Eye (tissue), 1 donor: ENCODE results near the gene TTYH3.
"Not testable (repeated sequence)": the region's sequence is repeated elsewhere in the genome, so short reads cannot be mapped to it uniquely, and the experiment has no call there.

ENCODE experiments used
- DNase-seq: peaks from one replicate; pipeline ENCODE4 v3.0.0-alpha.2; 2015

The TTYH3 gene

DNA sequence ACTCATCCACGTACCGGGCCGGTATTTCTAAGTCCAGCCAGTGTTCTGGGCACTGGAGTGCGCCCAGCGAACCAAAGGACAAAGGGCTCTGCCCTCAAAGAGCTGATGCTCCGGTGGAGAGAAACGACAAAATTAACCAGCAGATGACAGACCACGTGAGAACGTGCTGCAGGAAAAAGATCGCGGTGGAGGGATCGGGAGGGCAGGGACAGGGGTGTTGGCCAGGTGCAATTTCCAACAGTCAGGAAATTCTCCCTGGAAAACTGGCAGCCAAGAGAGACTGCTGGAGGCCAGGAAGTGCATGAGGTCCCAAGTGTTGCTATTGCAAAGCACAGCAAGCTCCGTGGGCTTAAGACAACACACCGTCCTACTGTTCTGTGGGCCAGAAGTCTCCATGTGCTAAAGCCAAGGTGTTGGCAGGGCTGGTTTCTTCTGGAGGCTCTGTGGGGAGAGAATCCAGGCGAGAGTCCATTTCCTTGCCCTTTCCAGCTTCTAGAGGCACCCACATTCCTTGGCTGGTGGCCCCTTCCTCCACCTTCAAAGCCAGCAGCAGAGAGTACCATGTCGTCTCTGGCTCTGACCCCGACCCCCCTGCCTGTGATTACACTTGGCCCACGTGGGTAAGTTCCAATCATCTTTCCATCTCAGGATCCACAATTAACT is 34.9 kb downstream of the TTYH3 start:
- DNase-seq = no peak

- no peak for DNase-seq
Measured at GRCh38 chr7:2667843-2668242, 36.1 kb downstream of the TTYH3 start.

- no peak for DNase-seq
Measured at GRCh38 chr7:2668401-2668800, 36.6 kb downstream of the TTYH3 start.

GRCh38 chr7:2670171-2670570 is 38.4 kb downstream of the TTYH3 start:
- DNase-seq = no peak

GRCh38 chr7:2670720-2671391 is 39.1 kb downstream of the TTYH3 start:
- DNase-seq = peak; percentile 82

DNA sequence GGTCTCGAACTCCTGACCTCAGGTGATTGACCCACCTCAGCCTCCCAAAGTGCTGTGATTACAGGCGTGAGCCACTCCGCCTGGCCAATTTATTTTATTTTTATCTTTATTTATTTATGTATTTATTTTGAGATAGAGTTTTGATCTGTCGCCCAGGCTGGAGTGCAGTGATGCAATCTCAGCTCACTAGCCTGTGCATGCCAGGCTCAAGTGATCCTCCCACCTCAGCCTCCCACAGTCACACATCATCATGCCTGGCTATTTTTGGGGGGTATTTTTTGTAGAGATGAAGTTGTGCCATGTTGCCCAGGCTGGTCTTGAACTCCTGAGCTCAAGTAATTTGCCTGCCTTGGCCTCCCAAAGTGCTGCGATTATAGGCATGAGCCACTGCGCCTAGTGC is 41.4 kb downstream of the TTYH3 start:
- DNase-seq = not testable (repeated sequence)

GRCh38 chr7:2673934-2674333 is 42.1 kb downstream of the TTYH3 start:
- DNase-seq = no peak

GRCh38 chr7:2675256-2675764 is 43.5 kb downstream of the TTYH3 start:
- DNase-seq = no peak

GRCh38 chr7:2676576-2676975 is 44.8 kb downstream of the TTYH3 start:
- DNase-seq = not testable (repeated sequence)

GRCh38 chr7:2678454-2678853 is 46.7 kb downstream of the TTYH3 start:
- DNase-seq = not testable (repeated sequence)

DNA sequence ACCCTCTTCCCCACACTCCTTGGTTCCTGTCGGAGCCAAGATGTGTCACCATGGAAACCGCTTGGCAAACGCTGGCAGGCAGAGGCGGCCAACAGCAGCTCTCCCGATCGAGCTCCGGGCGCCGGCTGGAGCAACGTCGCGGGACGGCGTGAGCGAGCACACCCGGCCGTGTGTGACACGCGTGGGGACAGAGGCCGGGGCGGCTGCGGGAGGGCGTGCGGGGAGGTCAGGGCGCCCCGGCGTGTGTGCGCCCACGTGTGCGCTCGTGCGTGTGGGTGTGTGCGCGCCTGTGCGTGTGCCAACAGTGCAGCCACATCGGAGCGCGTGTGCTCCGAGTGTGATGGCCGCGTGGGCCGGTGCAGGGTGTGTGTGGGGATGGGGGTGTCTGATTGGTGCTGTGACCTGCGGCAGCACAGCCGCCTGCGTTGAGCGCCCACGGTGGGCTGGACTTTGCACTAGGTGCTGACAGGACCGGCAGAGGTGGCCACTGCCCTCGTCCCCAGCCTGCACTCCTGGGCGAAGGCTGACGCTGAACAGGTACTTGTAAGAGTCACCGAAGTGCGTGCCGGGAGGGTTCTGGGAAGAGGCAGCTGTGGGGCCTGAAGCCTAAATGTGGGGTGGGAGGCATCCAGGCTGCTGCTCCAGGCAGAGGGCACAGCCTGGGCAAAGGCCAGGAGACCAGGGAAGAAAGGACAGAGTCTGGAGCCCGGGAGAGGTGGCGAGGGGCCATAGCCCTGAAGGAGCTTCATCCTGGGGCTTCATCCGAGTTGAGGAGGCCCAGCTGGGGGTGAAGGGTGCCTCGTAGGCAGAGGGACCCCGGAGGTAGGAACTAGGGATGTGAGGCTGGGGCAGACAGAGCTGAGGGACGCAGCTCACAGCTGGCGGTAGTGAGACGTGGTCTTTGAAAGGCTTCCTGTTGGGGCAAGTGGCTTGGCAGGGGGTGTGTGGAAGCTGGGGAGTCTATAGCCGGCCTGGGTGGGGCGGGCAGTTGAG is 47.6 kb downstream of the TTYH3 start:
- not testable (repeated sequence) for DNase-seq

- no peak for DNase-seq
Measured at GRCh38 chr7:2680256-2680655, 48.5 kb downstream of the TTYH3 start.

- peak; percentile 84 for DNase-seq
Measured at GRCh38 chr7:2680792-2681490, 49.2 kb downstream of the TTYH3 start.

GRCh38 chr7:2681929-2682799 is 50.4 kb downstream of the TTYH3 start:
- DNase-seq = no peak

- no peak for DNase-seq
Measured at GRCh38 chr7:2684501-2684900, 52.7 kb downstream of the TTYH3 start.

DNA sequence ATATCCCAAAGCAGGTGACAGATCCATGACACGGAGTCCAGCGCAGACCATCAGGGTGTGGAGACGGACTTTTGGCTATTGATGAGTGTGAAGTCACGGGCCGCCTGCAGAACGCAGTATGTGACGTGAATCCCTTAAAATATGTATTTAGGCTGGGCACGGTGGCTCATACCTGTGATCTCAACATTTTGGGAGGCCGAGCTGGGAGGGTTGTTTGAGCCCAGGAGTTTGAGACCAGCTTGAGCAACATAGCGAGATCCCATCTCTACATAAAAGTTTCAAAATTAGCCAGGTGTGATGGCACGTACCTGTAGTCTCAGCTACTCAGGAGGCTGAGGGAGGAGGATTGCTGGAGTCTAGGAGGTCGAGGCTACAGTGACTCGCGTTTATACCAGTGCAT is 54.3 kb downstream of the TTYH3 start:
- no peak for DNase-seq

DNA sequence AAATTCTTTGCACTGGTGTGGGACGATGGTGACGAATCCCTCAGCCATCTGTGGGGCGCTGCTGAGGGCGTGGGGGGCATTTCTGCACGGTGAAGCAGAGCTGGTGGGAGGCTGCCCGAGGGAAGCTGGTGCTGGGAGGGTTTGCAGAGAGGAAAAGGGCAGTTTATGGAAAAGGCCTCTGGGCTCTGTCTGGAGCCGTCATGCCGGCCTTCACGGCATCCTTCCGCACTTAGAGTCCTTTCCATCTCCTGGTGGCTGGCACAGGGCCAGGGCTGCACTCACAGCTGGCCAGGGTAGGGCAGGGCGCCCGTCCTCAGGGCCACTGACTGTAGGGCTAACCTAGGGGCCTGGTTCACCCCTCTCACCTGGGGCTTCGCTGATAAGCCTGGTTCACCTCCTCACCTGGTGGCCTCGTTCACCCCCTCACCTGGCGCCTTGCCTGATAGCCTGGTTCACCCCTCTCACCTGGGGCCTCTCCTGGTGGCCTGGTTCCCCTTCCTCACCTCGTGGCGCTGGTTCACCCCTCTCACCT is 55.6 kb downstream of the TTYH3 start:
- no peak for DNase-seq

DNA sequence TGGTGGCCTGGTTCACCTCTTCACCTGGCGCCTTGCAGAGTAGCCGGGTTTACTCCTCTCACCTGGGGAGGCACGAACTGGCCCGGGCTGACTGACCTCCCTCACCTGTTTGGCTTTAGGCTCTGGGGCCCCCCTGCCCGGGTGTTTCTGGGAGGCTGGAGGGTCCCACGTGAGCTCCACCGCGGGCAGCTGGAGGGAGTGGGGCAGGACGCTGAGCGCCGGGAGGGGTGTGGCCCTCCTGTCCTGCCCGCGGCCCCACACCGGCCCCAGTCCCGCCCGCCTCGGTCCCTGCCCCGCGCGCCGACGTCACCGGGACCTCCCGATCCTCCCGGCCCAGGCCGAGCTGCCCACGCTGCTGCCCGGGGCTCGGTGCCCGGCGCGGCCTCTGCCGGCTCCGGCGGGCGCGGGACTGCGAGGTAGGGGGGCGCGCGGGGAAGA is 56.1 kb downstream of the TTYH3 start, which contains the start of gene AMZ1:
Gene AMZ1 (plus strand): TSS at position 322 of the 438 bp plus-strand sequence. CDS start 12,250 bp downstream, outside the sequence.
- peak; percentile 14 for DNase-seq

DNA sequence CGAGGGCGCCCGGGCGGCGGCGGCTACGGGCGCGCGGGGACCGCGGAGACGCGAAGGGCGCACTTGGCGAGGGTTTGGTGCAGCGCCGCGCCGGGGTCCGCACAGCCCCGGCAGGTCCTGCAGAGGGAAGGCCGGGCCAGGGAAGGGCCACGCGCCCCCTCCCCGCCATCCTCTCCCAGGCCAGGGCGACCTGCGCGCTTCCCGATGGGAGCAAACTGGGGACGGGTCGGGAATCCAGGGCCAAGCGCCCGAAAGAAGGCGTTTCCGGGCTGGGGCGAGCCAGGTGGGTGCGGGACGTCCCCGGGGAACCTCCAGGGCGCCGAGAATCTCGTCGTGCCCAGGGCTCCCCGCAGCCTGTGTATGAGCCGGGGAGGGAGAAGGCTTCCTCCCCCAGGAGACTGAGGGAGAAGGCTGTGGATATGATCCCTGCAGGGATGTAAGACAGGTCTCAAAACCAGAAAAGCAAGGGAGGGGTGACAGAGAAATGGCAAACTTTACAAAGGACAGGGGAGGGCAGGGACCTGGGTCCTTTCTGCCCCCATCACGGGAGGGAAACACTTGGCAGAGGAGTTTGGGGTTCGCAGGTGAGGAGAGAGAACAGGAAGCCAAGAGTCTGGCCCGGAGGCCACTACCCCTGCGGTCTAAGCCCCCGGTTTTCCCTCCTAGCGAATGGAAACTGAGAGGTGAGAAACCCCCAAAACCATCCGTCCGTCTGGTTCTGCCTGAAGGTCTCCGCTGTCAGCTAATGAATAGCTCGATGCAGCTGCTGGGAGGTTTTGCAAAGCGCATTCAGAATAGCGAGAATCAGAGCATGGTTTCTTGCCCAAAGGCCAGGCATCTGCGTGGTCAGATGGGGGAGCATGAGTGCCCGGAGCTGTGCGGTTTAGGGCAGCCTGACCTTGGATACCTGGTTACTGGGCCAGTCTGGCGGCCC is 56.9 kb downstream of the TTYH3 start:
- DNase-seq = peak; percentile 51

- DNase-seq = no peak
Measured at GRCh38 chr7:2689343-2689847, 57.6 kb downstream of the TTYH3 start.
